T-helper 9 cell (primary cell): ENCODE data around the gene RAB31.
"Not testable (repeated sequence)": the region's sequence is repeated elsewhere in the genome, so short reads cannot be mapped to it uniquely, and the experiment has no call there.

Experiments
- DNase-seq: peaks from one replicate; pipeline ENCODE4 v3.0.0-alpha.2; 2020
- total RNA-seq, 2 donors: gene quantifications; one replicate each; lab custom pipeline; 2026; lab: John Stamatoyannopoulos, UW

The RAB31 gene
- 0 to 0.28 reads per million in 2 donors for total RNA-seq

DNA sequence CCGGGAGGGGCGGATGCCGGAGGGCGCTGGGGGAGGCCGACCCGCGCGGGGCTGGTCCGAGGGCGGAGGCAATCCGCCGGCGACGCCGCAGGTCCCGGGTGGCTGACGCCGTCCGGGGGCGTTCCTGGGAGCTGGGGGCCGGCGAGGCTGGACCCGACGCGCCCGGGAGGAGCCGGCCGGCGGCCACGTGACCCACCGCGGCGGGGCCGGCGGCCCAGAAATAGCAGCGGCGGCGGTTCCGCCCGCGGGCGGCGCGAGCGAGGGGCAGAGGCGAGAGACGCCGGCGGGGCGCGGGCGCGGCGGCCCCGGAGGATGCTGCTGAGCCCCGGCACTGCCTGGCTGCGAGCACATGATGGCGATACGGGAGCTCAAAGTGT is at the start of gene RAB31:
Gene RAB31 (plus strand): TSS at position 245 of the 377 bp plus-strand sequence. CDS start 105 bp downstream, at position 350.
- DNase-seq, result no peak

- no peak for DNase-seq
Measured at GRCh38 chr18:9659499-9660375, 48.4 kb upstream of the RAB31 start.

DNA sequence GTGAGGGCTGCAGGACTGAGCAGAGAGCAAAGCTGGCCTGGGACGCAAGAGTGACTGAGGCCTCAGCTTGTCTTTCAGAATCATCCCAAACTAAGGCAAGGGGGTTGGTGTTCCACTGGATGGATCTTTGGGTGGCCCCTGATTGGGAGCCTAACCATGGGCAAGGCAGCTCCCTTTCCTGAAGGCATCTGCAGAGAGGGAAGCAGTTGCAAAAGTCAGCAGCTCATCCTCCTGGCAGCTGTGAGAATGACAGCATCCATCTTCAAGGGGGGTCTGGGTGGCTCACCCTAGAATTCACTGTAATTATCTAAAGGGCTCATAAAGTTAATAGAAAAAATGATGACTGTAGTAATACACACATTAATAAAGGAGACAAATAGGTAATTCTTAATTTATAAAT is 46.5 kb upstream of the RAB31 start:
- DNase-seq, result no peak

DNA sequence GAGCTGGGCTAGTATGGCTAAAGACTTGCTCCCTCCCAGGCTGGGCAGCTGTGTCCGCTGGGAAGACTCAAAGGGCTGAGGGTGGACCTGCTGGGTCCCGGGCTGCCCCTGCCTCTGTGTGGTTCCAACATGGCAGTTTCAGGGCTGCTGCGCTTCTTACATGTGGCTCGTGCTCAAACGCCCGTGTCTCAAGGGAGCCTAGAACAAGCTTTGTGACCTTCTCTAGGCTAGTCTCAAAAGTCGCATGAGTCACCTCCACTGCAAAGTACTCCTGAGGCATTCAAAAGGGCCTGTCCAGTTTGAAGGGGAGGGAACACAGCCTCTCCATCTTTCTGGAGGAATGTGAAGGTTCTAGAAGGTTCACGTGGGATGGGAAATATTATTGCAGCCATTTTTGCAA is 44.7 kb upstream of the RAB31 start:
- no peak for DNase-seq

- DNase-seq, result no peak
Measured at GRCh38 chr18:9665314-9665713, 42.8 kb upstream of the RAB31 start.

DNA sequence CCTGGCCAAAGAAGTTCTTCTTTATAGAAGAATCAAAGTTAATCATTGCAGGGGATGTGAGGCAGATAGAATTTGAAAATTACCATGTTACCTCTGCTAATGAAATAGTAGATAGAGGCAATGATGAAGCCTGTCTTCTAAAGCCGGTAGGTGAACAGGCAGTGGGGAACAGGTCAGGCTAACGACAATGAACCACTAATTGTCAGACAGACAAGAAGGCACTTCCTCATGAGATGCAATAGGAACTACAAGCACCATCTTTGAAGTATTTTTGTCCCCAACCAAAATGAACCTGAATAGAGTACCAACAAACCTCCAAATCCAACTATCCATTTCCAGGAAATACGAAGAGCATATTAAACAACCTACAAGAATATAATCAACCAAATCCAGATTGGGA is 41.6 kb upstream of the RAB31 start:
- DNase-seq, result no peak

DNA sequence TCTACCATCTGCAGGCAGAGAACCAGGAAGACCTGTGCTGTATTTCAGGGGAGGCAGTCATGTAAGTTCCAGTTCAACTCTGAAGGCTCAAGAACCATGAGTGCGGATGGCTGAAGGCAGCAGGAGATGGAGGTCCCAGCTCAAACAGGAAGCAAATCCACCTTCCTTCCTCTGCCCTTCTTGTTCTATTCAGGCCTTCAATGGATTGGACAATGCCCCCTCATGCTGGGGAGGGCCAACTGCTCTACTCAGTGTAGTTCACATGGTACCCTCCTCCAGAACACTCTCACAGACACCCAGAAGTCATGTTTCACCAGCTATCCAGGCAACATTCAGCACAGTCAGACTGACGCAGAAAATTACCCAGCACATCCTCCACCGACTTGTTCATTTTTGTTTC is 39.1 kb upstream of the RAB31 start:
- no peak for DNase-seq

DNA sequence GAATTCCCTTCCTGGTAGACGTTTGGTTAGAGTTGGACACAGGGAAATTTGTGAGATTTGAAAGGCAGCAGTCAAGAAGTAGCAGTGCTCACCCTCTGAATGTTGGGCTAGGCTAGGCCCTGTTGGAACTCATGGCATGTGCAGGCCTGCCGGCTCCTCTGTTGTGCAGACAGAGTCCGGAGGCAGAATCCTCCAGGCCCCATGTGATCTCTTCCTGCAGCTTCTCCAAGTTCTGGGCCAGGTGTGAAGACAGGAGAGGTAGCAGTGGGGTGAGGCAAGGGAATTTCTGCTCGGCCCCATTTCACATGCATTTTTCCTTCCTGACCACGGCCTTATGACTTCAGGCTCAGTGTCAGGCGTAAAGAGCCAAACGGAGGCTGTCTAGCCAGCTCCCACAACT is 36.9 kb upstream of the RAB31 start:
- DNase-seq, result no peak

- DNase-seq, result no peak
Measured at GRCh38 chr18:9673296-9674251, 34.5 kb upstream of the RAB31 start.

- not testable (repeated sequence) for DNase-seq
Measured at GRCh38 chr18:9678216-9678615, 29.9 kb upstream of the RAB31 start.

- no peak for DNase-seq
Measured at GRCh38 chr18:9679125-9679524, 29.0 kb upstream of the RAB31 start.

GRCh38 chr18:9681217-9681616 is 26.9 kb upstream of the RAB31 start:
- DNase-seq, result no peak

DNA sequence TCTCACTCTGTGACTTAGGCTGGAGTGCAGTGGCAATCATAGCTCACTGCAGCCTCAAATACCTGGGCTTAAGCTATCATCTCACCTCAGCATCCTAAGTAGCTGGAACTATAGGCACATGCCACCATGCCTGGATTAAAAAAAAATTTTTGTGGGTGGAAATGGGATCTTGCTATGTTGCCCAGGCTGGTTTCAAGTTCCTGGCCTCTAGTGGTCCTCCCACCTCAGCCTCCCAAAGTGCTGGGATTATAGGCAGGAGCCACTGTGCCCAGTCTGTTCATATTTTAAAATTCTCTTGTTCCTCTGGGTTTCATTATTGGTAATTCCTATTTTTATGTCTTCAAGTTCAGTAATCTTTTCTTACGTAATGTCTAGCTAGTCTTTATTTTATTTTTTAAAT is 25.5 kb upstream of the RAB31 start:
- no peak for DNase-seq

DNA sequence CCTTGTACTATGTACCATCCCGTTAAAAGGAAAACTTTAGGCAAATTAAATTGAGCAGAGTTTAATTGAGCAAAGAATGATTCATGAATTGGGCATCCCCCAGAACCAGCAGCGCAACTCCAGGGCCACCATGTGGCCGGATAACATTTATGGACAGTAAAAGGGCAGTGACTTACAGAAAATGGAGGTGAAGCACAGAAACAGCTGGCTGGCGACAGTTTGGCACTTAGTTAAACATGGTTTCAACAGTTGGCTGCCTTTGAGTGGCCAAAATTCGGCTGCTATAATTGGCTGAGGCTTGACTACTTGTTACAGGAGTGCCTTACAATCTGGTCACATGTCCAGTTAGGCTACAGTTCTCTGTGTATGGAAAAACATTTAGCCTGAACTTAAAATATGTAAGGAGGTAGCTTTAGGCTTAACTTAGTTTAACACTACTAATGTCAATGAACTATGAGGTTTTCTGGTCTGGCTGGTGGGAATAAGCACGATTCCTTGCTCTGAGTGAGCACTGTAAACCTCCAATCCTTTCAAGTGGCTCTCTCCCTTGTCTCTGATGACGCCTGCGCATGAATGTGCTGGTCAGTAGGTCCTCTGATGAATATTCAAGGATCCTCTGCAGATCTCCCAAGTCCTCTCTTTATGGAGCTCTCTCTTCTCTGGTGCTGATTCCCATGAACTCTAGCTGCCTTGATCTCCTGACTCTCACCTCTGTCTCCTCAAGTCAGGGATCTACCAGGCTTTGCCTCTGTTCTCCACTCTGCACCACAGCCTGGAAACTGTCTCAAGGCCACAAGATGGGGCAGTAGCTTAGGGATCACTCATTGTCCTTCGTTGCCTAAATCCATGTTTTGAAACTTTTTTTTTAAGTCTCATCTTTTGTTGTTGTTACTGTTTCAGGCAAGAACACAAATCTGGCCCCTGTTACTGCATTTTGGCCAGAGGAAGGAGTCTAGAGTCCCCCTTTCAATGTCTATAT is 24.4 kb upstream of the RAB31 start:
- no peak for DNase-seq

DNA sequence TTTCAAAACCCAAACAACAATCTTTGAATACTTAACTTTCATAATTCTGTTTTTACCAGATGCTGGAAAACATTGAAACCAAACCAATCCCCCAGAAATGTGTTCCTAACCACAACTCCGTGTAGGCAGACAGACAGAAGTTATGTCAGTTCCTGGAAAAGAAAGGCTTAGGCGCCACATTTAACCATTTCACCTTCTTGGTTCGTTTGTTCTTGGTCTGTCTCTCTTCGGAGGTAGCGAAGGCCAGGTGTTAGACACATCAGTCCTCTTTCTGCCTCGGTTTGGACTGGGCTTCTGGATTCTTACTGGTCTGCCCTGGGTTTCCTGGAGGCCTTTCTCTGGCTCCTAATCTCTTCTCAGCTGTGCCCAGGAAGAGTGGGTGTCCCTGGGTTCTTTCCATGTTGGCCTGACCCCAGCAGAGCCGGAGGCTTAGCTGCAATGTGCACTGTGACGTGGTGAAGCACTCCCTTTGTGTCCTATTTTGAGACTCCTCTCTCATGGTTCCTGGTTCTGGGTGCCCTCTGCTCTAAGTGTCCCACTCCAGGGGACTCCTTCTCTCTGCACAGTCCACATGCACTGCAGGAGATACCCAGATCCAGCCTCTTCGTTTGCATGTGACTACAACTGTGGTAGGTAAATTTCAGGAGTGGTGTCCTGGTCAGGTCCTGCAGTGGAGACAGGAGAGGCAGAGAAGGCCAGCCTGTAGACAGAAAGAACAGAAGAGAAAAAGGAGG is 23.1 kb upstream of the RAB31 start:
- no peak for DNase-seq

DNA sequence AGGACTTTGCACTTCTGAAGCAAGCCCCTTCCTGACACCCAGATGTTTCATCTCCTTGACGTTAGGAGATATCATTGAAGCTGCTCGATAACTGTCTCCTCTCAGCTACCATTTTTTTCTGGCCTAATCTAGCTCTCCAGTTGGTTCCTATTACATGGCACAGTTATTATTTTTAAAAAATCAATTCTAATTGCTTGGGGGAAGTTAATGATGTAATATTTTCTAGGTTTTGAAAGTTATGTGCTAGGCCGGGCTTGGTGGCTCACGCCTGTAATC is 22.5 kb upstream of the RAB31 start:
- DNase-seq, result no peak

- no peak for DNase-seq
Measured at GRCh38 chr18:9688036-9688741, 19.9 kb upstream of the RAB31 start.

GRCh38 chr18:9689253-9689652 is 18.8 kb upstream of the RAB31 start:
- DNase-seq, result no peak

- DNase-seq, result no peak
Measured at GRCh38 chr18:9690418-9691188, 17.5 kb upstream of the RAB31 start.

DNA sequence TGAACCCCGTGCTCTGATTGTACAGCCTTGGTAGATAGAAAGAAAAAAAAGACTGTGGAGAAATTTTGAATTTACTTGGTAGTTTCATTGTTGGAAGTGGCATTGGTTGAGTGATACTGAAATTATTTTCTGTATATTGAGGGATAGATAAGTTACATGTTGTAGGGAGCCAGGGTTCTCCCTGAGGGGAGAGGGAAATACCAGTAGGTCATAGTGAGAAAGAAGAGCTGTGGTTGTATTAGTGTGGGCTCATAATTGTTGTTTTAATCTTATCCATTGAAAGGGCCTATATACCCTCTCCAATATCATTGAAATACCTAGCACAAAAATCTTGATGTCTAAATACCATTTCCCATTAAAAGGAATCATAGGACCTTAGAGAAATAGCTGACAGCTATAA is 16.9 kb upstream of the RAB31 start:
- DNase-seq, result no peak
